Skeletal muscle tissue (tissue), 4 donors: ENCODE measurements around the gene METRNL. TPM values are rescaled to one million over a fixed set of nuclear protein-coding genes. Genes with fewer than 3 reads are reported as not detected.
"Not testable (repeated sequence)": the region's sequence is repeated elsewhere in the genome, so short reads cannot be mapped to it uniquely, and the experiment has no call there.

Experiments used
- H3K27ac ChIP-seq: one replicate; pipeline ENCODE4 v1.7.0; 2013; ENCODE audit warnings: mild to moderate bottlenecking, low read depth, low read length, inconsistent platforms
- H3K27me3 ChIP-seq, 3 donors: one replicate each; pipeline ENCODE4 v1.7.0; 2013; ENCODE audit warnings: low read length in 3 of 3; ENCODE audit not compliant: control insufficient read depth in 3 of 3, insufficient read depth in 3 of 3
- H3K36me3 ChIP-seq, 3 donors: one replicate each; pipeline ENCODE4 v1.7.0; 2013; ENCODE audit warnings: low read length in 3 of 3; ENCODE audit not compliant: control insufficient read depth in 3 of 3, insufficient read depth in 3 of 3
- H3K4me1 ChIP-seq, 3 donors: one replicate each; pipeline ENCODE4 v1.7.0; 2013; ENCODE audit warnings: low read length in 3 of 3, mild to moderate bottlenecking in 3 of 3; ENCODE audit not compliant: control insufficient read depth in 3 of 3, insufficient read depth in 3 of 3
- H3K4me3 ChIP-seq, 3 donors: one replicate each; pipeline ENCODE4 v1.7.0; 2013; ENCODE audit warnings: low read length in 3 of 3
- H3K9ac ChIP-seq, 3 donors: one replicate each; pipeline ENCODE4 v1.7.0; 2013; ENCODE audit warnings: low read length in 3 of 3, mild to moderate bottlenecking in 3 of 3, moderate library complexity in 2 of 3, low read depth in 1 of 3
- H3K9me3 ChIP-seq, 3 donors: one replicate each; pipeline ENCODE4 v1.7.0; 2013; ENCODE audit warnings: low read length in 3 of 3; ENCODE audit not compliant: control insufficient read depth in 3 of 3
- total RNA-seq: library from RNA; depleted of rRNA; stranded (reverse); fragments of >200 nt; gene quantifications from one replicate; pipeline ENCODE4 v1.2.3, GENCODE V29; 2014
- donor health status: Osteomylitis.

METRNL gene
- total RNA-seq, 1 donor from 2014 or later: 31.3 TPM

- Histone ChIP-seq H3K36me3 (no peaks in the 10 kb centered on the region), H3K27me3 (peaks cover 5 to 29% (median 15%) of the 10 kb centered on the region in 3 donors), H3K4me1 (no peaks in the 10 kb centered on the region), H3K27ac (no peak overlapping the region), H3K9ac (no peak overlapping the region), H3K9me3 (no peaks in the 10 kb centered on the region), H3K4me3 (no peak overlapping the region)
Measured at GRCh38 chr17:83133302-83134121, 54.1 kb downstream of the METRNL start.

GRCh38 chr17:83134456-83134855, 55.0 kb downstream of the METRNL start:
- H3K9ac ChIP-seq, H3K4me3 ChIP-seq, H3K9me3 ChIP-seq, H3K4me1 ChIP-seq, H3K27ac ChIP-seq, H3K36me3 ChIP-seq: not testable (repeated sequence)
- peaks cover 7 to 29% (median 15%) of the 10 kb centered on the region in 3 donors for H3K27me3 ChIP-seq

GRCh38 chr17:83135692-83136091, 56.3 kb downstream of the METRNL start:
- no peak overlapping the region for H3K9ac ChIP-seq

GRCh38 chr17:83136156-83136555, 56.7 kb downstream of the METRNL start:
- Histone ChIP-seq H3K27me3 (peaks cover 7 to 29% (median 15%) of the 10 kb centered on the region in 3 donors), H3K4me3 (no peak overlapping the region), H3K9ac (no peak overlapping the region), H3K9me3 (no peaks in the 10 kb centered on the region), H3K36me3 (no peaks in the 10 kb centered on the region), H3K4me1 (no peaks in the 10 kb centered on the region), H3K27ac (no peak overlapping the region)

More at GRCh38 chr17:83135692-83136091, 56.3 kb downstream of the METRNL start:
- no peaks in the 10 kb centered on the region for H3K9me3 ChIP-seq
- no peaks in the 10 kb centered on the region for H3K4me1 ChIP-seq
- H3K36me3 ChIP-seq: no peaks in the 10 kb centered on the region
- peaks cover 7 to 29% (median 15%) of the 10 kb centered on the region in 3 donors for H3K27me3 ChIP-seq
- H3K4me3 ChIP-seq: no peak overlapping the region
- H3K27ac ChIP-seq: no peak overlapping the region

GRCh38 chr17:83136931-83137330, 57.5 kb downstream of the METRNL start:
- Histone ChIP-seq H3K27ac (no peak overlapping the region), H3K36me3 (no peaks in the 10 kb centered on the region), H3K9me3 (no peaks in the 10 kb centered on the region), H3K27me3 (peaks cover 7 to 29% (median 15%) of the 10 kb centered on the region in 3 donors), H3K4me3 (no peak overlapping the region), H3K4me1 (no peaks in the 10 kb centered on the region), H3K9ac (no peak overlapping the region)

- no peak overlapping the region for H3K9ac ChIP-seq
- no peak overlapping the region for H3K4me3 ChIP-seq
- no peaks in the 10 kb centered on the region for H3K36me3 ChIP-seq
- no peaks in the 10 kb centered on the region for H3K4me1 ChIP-seq
- H3K27me3 ChIP-seq: peaks cover 7 to 27% (median 15%) of the 10 kb centered on the region in 3 donors
- no peaks in the 10 kb centered on the region for H3K9me3 ChIP-seq
- no peak overlapping the region for H3K27ac ChIP-seq
Measured at GRCh38 chr17:83137523-83137922, 58.1 kb downstream of the METRNL start.

- Histone ChIP-seq H3K4me3 (no peak overlapping the region), H3K4me1 (no peaks in the 10 kb centered on the region), H3K36me3 (no peaks in the 10 kb centered on the region), H3K27me3 (peaks cover 7 to 25% (median 15%) of the 10 kb centered on the region in 3 donors), H3K27ac (no peak overlapping the region), H3K9ac (no peak overlapping the region), H3K9me3 (no peaks in the 10 kb centered on the region)
Measured at GRCh38 chr17:83138820-83139219, 59.4 kb downstream of the METRNL start.

GRCh38 chr17:83139541-83140248, 60.3 kb downstream of the METRNL start:
- not testable (repeated sequence) for H3K9ac ChIP-seq, H3K4me1 ChIP-seq, H3K4me3 ChIP-seq, H3K36me3 ChIP-seq, H3K27ac ChIP-seq, H3K9me3 ChIP-seq
- peaks cover 7 to 29% (median 19%) of the 10 kb centered on the region in 3 donors for H3K27me3 ChIP-seq

- H3K36me3 ChIP-seq, H3K27ac ChIP-seq, H3K9ac ChIP-seq, H3K4me3 ChIP-seq, H3K4me1 ChIP-seq, H3K9me3 ChIP-seq: not testable (repeated sequence)
- peaks cover 10 to 34% (median 25%) of the 10 kb centered on the region in 3 donors for H3K27me3 ChIP-seq
Measured at GRCh38 chr17:83140249-83140566, 60.8 kb downstream of the METRNL start.

- Histone ChIP-seq H3K36me3 (no peaks in the 10 kb centered on the region), H3K9me3 (no peaks in the 10 kb centered on the region), H3K4me1 (peaks cover 5 to 9% (median 8%) of the 10 kb centered on the region in 3 donors), H3K27ac (no peak overlapping the region), H3K4me3 (no peak overlapping the region), H3K27me3 (peaks cover 6 to 22% (median 18%) of the 10 kb centered on the region in 3 donors), H3K9ac (no peak overlapping the region)
Measured at GRCh38 chr17:83142619-83143018, 63.2 kb downstream of the METRNL start.
